ENCODE measurements around the gene RNASEL.

The RNASEL gene, protein sequence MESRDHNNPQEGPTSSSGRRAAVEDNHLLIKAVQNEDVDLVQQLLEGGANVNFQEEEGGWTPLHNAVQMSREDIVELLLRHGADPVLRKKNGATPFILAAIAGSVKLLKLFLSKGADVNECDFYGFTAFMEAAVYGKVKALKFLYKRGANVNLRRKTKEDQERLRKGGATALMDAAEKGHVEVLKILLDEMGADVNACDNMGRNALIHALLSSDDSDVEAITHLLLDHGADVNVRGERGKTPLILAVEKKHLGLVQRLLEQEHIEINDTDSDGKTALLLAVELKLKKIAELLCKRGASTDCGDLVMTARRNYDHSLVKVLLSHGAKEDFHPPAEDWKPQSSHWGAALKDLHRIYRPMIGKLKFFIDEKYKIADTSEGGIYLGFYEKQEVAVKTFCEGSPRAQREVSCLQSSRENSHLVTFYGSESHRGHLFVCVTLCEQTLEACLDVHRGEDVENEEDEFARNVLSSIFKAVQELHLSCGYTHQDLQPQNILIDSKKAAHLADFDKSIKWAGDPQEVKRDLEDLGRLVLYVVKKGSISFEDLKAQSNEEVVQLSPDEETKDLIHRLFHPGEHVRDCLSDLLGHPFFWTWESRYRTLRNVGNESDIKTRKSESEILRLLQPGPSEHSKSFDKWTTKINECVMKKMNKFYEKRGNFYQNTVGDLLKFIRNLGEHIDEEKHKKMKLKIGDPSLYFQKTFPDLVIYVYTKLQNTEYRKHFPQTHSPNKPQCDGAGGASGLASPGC

DNA sequence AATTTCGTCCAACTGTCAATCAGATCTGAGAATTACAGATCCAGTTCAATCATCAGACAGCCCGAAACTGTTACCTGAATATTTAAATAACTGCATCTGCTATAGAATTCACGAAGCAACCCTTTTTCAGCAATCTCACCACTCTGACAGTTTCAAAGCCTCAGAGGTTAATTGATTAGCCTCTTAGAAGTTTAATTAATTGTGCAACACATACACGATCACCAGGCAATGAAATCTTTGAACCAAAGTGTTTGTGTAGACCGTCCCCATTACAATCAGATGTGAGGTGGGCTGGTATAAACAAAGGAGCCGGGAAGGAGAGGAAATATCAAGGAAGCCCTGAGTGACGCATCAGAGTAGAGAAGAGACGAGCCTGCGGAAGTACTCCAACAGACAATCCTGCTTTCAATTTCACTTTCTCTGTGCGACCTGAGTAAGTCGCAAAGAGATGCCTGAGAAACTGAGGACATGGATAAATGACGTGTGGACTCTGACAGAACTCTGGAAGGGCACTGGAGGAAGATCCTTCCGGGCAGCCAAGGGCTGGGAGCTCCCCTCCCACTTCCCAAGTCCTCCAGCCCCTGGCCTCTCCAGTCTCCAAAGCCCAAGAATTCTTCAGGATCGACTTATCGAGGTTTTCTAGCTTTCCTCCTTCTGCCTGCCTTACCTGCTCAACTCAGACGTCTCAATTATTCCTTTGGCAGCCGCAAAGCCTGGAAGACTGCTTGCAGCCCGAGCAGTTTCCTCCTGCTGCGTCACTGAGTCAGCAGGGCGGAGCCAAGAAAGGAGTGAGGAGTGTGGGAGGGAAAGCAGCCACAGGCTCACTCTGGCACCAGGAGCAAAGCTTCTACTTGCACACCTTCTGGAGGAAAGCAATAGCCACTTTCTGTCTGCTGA, at the start of gene RNASEL:
TSS of gene RNASEL (minus strand) at position 757 of the 897 bp plus-strand sequence. CDS start 2,450 bp downstream, outside the sequence.
- DNase-seq = peak; percentile 69

DNA sequence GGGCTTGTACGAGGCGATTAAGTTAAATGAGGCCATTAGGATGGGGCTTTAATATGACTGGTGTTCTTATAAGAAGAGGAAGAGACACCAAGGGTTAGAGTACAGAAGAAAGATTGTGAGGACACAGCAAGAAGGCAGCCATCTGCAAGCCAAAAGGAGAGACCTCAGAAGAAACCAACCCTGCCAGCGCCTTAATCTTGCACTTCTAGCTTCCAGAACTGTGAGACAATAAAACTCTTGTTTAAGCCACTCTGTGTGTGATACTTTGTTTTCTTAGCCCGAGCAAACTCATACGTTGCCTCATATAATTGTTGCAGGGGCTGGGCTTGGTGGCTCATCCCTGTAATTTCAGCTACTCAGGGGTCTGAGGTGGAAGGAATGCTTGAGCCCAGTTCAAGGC, 48.7 kb upstream of the RNASEL start:
- no peak for DNase-seq

DNA sequence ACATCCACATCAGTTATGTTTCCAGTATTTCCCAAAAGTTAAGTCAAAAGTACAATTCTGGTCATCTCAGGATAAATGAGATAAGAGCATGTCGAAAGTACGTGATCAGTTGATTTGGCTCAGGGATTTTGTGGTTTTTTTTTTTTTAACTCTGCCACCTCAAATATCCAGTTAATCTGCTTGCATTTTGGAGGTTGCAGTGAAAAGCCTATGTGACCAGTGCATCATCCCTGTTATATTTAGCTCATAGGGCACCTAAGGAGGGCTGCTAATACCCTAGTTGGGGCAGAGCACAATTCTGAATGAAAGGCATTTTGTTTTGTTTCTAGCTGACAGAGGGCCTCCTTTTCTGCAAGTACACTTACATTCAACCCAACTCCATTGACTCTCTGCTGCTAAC, 46.8 kb upstream of the RNASEL start:
- no peak for DNase-seq

DNA sequence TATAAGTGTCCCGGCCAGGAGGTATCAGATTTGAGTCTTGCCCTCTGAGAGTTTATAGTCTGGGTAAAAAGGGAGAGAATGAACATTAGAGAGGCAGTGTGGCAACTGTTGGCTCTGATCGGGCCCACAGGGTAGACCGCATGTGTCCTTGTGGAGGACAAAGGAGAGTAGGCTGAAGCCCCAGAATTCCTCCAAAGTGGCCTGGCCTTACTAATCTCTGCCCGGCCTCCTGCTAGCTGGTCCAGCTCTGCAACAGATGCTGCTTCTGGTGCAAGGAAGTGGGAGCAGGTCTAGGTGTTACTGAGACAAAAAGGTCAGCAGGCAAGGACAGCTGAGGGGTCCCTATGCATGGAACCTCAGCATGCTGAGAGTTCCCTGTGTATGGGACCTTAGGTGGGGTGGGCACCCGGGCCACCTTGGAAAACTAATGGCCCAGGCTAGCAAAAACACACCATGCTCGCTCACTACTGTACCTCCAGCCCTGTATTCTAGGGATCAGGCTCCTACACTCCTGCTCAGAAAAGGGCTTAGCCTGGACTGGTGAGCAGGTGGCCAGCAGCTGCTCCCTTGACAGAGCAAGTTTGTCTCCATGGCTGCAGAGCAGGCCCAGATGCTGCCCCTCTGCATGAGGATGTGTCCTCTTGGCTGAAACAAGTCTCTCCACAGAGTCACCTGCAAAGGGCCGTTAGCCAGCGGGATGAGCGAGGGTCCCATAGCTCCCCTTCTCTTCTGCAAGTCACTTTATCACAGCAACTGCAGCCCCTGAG, 45.4 kb upstream of the RNASEL start:
- no peak for DNase-seq

DNA sequence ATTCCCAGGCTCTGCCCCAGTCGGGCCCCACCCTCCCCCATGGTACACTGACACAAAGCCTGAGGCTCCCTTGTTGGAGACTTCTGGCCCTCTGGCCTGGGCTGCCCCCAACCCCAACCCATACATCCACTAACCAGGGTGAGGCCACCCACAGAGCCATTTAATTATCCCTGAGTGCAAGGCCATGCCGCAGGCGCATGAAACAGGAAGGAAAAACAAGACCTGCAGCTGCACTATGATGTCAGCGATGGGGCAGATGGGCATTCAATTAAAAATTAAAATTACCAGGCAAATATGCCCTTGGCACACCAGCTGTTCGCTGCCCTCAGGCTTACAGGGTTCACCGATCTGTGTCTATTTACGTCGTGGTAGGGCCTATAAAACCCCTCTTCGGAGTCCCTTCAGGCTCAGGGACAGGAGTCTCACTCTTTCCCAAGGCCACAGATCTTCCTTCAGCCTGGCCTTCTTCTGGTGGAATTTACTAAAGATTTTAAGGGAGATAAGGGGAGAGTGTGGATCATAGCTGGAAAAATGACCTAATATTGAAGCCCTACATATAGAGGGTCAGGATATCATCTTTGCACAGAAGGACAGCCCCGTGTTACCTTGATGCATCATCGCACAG, 44.7 kb upstream of the RNASEL start:
- no peak for DNase-seq

DNA sequence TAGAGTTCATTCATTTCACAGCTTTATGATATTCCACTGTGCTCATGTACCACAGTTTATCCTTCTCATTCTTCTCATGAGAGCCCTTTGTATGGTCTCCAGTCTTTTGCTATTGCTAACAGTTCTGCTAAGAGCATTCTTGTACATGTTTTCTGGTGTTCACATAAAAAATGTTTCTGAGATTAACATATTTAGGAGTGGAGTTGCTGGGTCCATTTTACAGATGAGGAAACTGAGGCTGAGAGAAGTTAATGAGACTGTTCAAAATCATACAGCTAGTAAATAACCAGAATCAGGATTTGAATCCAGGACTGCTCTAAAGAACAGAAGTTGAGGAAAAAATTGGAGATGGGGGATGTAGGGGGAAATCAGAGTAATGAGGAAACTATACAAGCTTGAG, 44.0 kb upstream of the RNASEL start:
- no peak for DNase-seq

DNA sequence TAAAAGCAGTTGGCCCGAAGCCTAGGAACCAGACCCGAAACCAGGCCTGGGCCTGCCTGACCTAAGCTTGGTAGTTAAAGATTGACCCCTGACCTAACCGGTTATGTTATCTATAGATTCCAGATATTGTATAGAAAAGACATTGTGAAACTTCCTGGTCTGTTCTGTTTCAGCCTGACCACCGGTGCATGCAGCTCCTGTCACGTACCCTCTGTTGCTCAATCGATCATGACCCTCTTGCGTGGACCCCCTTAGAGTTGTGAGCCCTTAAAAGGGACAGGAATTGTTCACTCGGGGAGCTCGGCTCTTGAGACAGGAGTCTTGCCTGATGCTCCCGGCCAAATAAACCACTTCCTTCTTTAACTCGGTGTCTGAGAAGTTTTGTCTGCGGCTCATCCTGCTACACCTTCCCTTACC, 43.4 kb upstream of the RNASEL start:
- DNase-seq = peak; percentile 21

DNA sequence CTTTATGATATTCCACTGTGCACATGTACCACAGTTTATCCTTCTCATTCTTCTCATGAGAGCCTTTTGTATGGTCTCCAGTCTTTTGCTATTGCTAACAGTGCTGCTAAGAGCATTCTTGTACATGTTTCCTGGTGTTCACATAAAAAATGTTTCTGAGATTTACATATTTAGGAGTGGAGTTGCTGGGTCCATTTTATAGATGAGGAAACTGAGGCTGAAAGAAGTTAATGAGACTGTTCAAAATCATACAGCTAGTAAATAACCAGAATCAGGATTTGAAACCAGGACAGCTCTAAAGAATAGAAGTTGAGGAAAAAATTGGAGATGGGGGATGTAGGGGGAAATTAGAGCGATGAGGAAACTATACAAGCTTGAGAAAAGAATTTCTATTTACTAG, 42.9 kb upstream of the RNASEL start:
- no peak for DNase-seq

DNA sequence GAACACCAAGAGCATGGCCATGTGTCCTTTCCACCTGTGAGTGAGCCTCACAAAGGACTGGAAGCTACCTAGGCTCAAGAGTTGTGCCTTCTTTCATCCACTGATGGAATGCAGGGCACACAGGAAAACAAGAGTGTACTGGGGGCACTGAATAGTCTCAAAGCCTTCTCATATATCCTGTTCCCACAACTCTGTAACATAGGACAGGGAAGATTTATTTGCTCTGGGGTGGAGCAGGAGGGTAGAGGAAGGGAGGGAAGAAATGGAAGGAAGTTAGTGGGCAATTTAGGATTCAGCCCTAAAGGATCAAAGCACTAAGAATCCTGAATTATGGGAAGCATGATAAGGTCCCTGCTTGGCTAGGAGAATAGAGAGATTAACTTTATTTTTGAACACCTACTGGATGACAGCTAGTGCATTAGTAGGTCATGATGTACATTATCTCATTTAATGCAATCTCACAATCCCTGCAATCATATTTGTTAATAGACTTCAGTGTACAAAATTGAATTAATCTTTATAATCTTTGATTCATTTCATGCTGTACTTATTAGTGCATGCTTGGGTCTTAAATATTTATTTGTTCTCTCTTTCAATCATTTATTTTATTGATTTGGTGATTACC, 42.1 kb upstream of the RNASEL start:
- DNase-seq = no peak

DNA sequence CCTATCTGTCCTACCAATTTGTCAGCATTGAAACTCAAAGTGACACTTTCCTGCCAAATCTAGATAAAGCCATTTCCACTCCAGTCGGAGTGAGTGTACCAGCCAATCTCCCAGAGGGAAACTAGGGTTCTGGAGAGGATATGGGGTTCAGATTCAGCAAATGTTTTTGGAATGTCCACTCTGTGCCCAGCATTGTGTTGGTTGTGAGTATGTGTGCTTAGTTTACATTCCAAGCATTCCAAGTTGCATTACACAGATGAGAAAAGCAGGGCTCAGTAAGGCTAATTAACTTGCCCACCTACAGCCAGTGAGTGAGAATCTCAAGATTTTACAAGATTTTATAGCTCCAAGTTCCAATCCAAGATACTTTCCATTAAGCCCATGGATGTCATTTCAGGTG, 41.5 kb upstream of the RNASEL start:
- no peak for DNase-seq

DNA sequence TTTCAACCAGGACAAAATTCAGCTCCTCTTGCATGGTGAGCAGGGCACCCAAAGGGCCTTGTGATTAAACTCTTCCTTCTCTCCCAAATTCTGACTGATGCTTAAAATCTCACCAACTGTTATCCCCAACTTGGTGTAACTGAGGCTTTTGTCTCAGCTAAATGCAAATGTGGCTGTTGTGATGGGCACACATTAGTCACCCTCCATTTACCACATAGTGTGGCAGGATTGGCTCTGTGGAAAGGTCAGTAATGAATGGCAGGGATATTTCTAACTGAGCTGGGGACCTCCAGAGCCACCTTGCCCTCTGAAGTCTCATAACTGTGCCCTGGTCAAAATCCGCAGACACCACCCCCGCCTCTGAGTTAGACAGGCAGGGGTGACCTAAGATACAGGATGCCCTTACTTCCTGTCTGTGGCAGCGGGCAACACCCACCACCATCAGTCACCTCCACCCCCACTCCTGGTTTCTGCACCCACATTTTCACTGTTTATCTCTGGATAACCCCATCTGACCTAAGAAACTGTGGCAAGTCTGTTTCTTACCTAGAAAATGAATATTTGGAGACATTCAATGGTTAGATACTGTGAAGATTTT, 40.5 kb upstream of the RNASEL start:
- DNase-seq = peak; percentile 69

DNA sequence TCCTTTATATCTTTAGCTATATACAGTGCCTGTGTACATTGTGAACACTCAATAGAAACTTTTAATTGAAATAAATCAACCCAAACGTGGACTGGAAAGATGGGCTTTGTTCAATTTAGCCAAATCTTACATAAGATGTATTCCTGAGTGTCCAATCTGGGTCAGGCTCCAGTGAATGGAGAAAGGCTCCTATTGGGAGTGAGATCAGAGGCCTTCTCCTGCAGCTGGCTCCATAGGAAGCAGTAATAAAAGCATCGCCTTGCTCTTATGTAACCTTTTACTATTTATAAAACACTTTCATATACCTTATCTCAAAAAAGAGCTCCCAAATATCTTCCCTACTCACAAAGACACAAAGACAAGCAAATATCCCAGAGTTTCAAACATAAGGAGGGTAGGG, 40.0 kb upstream of the RNASEL start:
- no peak for DNase-seq

DNA sequence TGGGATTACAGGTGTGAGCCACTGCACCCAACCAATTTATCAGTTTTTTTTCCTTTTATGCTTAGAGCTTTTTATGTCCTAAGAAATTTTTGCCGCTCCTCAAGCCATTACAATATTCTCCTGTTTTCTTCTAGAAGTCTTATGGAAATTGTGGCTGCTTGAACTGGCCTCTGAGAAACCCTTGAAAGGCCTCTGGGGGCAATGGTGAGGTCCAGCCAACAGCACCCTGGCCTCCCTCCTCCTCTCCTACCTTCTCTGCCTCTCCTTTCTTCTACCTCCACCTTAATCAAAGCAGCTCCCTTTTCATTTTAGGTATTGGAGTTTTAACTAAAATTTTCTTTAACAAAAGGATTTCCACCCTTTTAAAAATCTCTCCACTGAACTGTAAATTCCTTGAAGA, 39.6 kb upstream of the RNASEL start:
- no peak for DNase-seq

DNA sequence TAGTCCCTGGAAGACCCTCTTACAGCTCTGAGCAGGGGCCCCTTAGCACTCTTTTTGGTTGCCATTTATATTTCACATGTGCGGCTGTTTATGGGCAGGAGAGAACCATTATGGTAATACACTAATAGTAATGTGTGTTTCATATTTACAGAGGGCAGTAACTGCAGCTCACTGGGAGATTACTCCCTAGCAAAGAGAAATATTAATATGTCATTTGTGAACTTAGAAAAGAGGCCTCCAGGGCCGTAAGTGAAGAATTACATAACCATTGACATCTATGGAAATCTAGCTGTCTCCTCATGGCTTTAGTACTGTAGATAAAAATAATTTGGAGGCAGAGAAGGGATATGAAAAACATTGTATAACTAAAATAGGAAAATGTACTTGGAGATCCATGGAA, 38.6 kb upstream of the RNASEL start:
- no peak for DNase-seq

DNA sequence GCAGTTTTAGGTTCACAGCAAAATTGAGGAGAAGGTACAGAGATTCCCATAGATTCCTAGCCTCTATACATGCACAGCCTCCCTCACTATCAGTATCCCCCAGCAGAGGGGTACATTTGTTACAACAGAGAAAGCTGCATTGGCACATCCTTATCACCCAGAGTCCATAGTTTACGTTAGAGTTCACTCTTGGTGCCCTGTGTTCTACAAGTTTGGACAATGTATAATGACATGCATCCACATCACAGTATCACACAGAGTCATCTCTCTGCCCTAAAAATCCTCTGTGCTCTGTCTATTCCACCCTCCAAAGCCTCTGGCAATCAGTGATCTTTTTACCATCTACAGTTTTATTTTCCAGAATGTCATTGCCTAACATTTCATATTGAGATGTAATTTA, 37.5 kb upstream of the RNASEL start:
- no peak for DNase-seq

DNA sequence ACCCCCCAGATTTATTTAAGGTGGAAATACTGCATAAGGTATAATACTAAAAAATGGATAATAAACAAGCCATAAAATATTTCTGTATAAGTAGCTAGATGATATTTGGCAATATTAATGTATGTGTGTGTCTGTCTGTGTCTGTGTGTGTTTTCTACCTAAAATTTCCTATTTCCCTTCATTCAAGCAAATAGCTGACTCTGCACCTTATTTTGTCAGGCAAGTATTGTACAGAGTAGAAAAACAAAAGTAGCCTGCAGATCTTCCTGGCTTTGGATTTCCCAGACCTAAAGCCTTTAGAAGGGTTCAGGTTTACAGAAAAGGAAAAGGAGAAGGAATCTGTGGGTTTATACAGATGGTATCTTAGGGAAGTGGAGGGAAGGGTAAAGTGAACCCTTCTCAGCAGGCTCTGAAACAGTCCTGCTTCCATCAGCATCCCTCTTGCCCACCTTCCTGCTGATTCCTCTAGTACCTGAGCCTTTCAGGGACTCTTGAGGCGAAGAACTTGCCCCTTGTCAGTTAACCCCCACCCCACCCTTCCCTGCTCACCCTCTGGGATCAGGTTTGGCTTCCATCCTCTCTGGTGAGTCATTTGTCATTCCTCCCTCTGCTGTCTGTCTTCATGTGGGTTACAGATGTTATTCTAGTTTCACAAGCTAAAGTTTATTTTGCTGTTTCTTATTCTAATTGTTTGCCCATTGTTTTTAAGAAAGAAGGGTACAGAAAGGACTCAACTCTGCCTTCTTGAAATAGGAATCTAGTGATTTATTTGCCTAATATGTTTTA, 36.9 kb upstream of the RNASEL start:
- no peak for DNase-seq

DNA sequence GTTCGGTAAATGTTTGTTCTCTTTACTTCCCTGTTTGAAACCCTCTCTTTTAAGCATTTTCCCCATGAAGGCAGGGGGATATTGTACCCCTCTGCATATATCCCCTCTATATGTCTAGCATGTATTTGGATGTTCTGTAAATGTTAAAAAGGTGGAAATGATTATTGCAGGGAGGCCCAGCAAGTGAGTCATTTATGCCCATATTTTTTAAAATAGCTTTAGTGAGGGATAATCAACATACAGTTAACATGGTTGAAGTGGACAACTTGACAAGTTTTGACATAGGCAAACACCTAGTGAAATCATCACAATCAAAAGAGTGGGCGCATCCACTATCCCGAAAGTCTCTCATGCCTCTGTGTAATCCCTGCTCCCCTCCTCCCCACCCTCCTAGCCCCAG, 36.0 kb upstream of the RNASEL start:
- no peak for DNase-seq

DNA sequence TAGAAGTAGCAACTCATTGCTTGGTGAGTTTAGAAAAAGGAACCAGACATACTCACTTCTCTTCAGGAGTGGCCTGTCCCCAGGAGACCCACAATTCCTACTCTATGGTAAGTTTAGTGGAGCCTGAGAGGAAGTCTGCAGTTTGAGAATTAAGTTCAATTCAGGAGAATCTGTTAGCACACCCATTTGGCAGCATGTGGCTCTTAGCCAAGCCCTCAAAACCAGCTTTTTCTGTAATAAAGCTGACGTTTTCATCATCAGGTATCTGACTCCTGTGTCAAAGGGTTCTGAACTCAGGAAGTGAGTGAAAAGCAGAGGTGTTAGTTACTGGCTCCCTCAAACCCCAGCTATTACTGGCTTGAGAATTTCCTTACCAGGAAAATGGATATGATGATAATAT, 35.5 kb upstream of the RNASEL start:
- DNase-seq = peak; percentile 35

DNA sequence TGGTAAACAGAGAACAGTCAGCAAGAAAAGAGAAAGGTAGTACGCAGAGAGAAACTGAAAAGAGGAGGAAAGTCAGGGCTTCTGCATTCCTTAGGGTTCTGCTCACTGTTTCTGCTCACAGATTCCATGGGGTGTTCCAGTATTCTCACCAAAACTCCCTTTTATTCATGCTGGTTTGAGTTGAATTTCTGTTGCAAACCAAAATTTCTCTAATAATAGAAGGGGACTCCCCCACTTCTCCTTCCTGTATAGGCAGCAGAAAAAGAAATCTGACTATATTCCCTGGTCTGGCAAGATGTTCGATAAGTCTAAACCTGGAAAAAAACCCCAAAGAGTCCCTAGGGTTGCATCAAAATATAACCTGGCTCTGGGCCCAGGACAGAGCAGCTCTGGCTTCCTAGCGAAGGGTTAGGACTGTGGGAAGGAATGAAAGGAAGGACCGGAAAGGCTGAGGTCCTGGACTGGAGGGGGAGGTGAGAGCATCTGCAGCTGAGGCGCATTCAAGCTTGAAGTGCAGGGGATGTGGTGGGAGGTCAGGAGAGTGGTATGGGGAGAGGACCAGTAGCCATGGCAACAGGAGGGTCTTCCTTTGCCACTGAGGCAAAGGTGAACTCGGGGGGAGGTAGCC, 34.0 kb upstream of the RNASEL start:
- no peak for DNase-seq

DNA sequence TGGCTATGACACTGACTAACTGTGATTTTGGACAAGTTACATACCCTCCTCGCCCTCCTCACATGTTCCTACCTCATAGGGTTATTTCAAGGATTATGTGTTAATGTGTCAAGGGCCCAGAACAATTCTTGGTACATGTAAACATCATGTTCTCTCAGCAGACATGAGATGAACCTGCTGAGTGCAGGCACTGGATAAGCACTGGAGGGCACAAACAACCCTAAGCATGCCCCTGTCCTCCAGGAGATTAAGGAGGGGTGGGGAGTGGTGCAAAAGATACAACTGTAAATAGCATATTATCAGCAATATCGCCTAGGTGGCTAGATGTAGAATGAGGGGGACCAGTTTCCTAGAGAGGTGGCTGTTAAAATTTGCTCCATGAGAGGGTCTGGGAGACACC, 32.9 kb upstream of the RNASEL start:
- DNase-seq = no peak
